Transverse colon (tissue), 4 donors: ENCODE data around the gene POTEH.
"Not testable (repeated sequence)": the region's sequence is repeated elsewhere in the genome, so short reads cannot be mapped to it uniquely, and the experiment has no call there.

ENCODE experiments used
- EP300 ChIP-seq: sonication (generic); formaldehyde crosslinking; IDR thresholded peaks from one replicate; pipeline ENCODE4 v1.6.1; 2017; ENCODE audit warnings: antibody characterized with exemption, low read depth
- POLR2A ChIP-seq: fragments of 450-650 bp; IDR thresholded peaks from one replicate; pipeline ENCODE4 v1.6.1; 2016; ENCODE audit warnings: antibody characterized with exemption, mild to moderate bottlenecking, moderate library complexity
- POLR2AphosphoS5 ChIP-seq, 3 donors: sonication (generic); formaldehyde crosslinking; IDR thresholded peaks; one replicate each; pipeline ENCODE4 v1.6.1; 2016; ENCODE audit warnings: antibody characterized with exemption in 3 of 3
- TF ChIP-seq, protein P1 (sequence below), 5 experiments: fragments of 200-600 bp in 3 of 5; fragments of 450-650 bp in 2 of 5; sonication (generic) in 3 of 5; IDR thresholded peaks; 1 replicate in 2 of 5; 2 replicates in 3 of 5; pipeline ENCODE4 v1.5.1; 2016 to 2017; ENCODE audit warnings: antibody characterized with exemption in 5 of 5, inconsistent platforms in 3 of 5, mild to moderate bottlenecking in 2 of 5, moderate library complexity in 1 of 5

DNA sequence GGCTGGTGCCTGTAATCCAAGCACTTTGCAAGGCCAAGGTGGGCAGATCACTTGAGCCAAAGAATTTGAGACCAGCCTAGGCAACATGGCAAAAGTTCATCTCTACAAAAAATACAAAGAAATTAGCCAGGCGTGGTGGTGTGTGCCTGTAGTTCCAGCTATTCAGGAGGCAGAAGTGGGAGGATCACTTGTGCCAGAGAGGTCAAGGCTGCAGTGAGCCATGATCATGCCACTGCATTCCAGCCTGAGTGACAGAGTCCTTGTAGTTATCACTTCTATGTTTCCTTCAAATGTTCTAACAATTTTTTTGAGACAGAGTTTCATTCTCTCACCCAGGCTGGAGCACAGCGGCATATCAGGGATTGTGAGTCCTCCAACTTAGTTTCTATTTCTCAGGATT is 36.6 kb upstream of the POTEH start:
- not testable (repeated sequence) for TF ChIP-seq POLR2A; POLR2AphosphoS5 (IDR thresholded peaks at IDR 0.05); EP300
- TF ChIP-seq, protein P1, sequence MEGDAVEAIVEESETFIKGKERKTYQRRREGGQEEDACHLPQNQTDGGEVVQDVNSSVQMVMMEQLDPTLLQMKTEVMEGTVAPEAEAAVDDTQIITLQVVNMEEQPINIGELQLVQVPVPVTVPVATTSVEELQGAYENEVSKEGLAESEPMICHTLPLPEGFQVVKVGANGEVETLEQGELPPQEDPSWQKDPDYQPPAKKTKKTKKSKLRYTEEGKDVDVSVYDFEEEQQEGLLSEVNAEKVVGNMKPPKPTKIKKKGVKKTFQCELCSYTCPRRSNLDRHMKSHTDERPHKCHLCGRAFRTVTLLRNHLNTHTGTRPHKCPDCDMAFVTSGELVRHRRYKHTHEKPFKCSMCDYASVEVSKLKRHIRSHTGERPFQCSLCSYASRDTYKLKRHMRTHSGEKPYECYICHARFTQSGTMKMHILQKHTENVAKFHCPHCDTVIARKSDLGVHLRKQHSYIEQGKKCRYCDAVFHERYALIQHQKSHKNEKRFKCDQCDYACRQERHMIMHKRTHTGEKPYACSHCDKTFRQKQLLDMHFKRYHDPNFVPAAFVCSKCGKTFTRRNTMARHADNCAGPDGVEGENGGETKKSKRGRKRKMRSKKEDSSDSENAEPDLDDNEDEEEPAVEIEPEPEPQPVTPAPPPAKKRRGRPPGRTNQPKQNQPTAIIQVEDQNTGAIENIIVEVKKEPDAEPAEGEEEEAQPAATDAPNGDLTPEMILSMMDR (IDR thresholded peaks at IDR 0.05), result not testable (repeated sequence)
